ENCODE data around the gene DUOX1. TPM values are rescaled to one million over a fixed set of nuclear protein-coding genes. Genes with fewer than 3 reads are reported as not detected.

DUOX1 gene
- total RNA-seq, 1 donor from 2014 or later: 327 TPM

DNA sequence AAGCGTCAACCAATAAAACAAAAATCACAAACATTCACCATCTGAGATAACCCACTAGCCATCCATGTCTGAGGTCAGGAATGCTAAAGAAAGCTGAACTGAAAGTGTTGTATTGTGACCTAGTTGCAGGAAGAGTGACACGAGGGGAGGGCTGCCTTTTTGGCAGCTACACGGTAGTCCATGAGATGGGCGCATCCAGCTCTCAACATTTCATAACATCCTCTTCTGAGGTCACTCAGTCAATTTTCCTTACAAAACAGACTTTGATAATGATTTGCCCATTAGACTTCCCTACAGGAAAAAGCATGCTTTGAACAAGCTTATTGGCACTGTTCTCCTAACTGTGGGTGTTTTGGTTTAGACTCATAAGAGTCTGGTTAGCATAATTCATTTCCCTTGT is 73.4 kb downstream of the DUOX1 start:
- H3K9me3 ChIP-seq: no peaks in the 10 kb centered on the region
- H3K27me3 ChIP-seq: no peaks in the 10 kb centered on the region
- ATAC-seq (no peak), DNase-seq (no peak)
- peaks cover 9% of the 10 kb centered on the region for H3K4me1 ChIP-seq
- intact Hi-C loops (cut with DNase I): no loop called here
- H3K27ac ChIP-seq: peak overlapping the region; percentile 25
- no peak overlapping the region for H3K4me3 ChIP-seq
- no peaks in the 10 kb centered on the region for H3K36me3 ChIP-seq
- TF ChIP-seq, protein P1, sequence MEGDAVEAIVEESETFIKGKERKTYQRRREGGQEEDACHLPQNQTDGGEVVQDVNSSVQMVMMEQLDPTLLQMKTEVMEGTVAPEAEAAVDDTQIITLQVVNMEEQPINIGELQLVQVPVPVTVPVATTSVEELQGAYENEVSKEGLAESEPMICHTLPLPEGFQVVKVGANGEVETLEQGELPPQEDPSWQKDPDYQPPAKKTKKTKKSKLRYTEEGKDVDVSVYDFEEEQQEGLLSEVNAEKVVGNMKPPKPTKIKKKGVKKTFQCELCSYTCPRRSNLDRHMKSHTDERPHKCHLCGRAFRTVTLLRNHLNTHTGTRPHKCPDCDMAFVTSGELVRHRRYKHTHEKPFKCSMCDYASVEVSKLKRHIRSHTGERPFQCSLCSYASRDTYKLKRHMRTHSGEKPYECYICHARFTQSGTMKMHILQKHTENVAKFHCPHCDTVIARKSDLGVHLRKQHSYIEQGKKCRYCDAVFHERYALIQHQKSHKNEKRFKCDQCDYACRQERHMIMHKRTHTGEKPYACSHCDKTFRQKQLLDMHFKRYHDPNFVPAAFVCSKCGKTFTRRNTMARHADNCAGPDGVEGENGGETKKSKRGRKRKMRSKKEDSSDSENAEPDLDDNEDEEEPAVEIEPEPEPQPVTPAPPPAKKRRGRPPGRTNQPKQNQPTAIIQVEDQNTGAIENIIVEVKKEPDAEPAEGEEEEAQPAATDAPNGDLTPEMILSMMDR (IDR thresholded peaks at IDR 0.05): no peak

DNA sequence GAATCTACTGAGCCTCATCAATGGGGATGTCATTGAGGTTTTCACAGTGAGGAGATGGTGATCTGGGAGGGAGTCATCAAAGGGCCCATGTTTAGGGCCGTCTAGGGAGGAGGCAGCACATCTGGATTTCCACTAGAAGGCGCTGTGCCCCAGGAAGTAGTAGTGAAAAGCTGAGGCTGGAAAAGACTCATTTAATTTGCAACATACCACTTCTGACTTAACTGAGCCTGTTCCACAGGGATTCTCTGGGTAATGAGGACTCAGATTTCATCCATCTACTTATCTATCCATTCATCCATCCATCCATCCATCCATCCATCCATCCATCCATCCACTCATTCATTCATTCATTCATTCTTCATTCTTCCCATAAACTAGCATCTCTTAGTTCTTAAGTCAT is 75.4 kb downstream of the DUOX1 start:
- TF ChIP-seq, protein P1 (IDR thresholded peaks at IDR 0.05): peak; percentile 72
- no peak overlapping the region for H3K27ac ChIP-seq
- H3K4me1 ChIP-seq: peaks cover 9% of the 10 kb centered on the region
- H3K36me3 ChIP-seq: no peaks in the 10 kb centered on the region
- no peak overlapping the region for H3K4me3 ChIP-seq
- H3K27me3 ChIP-seq: no peaks in the 10 kb centered on the region
- H3K9me3 ChIP-seq: no peaks in the 10 kb centered on the region
- ATAC-seq (peak; percentile 59), DNase-seq (no peak)
- intact Hi-C loops (cut with DNase I): no loop called here

DNA sequence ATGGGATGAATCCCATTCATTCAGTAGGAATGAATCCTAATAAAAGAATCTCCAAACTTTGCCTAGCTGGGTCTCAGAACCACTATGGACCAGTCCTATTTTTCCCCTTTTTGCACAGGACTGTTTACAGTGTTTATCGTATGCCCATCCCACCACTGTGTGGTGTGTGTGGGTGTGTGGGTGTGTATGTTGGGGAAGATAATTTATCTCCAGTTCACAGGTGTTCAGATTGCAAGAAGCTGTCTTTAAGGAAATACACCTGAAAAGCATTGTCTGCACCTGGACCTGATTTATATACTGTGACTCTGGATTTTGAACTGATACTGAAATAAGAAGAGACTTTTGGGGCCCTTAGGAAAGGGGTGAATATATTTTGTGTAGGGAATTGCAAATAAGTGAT is 82.7 kb downstream of the DUOX1 start:
- ATAC-seq: no peak
- no peak for DNase-seq
- intact Hi-C loops (cut with DNase I): no loop called here
- Histone ChIP-seq H3K36me3 (no peaks in the 10 kb centered on the region), H3K27ac (no peak overlapping the region), H3K27me3 (no peaks in the 10 kb centered on the region), H3K9me3 (no peaks in the 10 kb centered on the region), H3K4me3 (no peak overlapping the region), H3K4me1 (no peaks in the 10 kb centered on the region)
- TF ChIP-seq, protein P1 (IDR thresholded peaks at IDR 0.05): no peak

Other genes with a start within 250 kb of the DUOX1 start
- gene TERB2, start 173.3 kb upstream of the DUOX1 start, total RNA-seq: not detected
- gene SORD, start 106.8 kb upstream of the DUOX1 start, total RNA-seq: 7.3 TPM
- 3.8 TPM for gene DUOX2, start 15.8 kb upstream of the DUOX1 start, total RNA-seq
- gene DUOXA2, start 15.7 kb upstream of the DUOX1 start, total RNA-seq: not detected
- 138 TPM for gene DUOXA1, start 115 bp upstream of the DUOX1 start, total RNA-seq
- gene SHF, start 58.0 kb downstream of the DUOX1 start, total RNA-seq: 7.1 TPM
- 0.35 TPM for gene SLC28A2, start 122.2 kb downstream of the DUOX1 start, total RNA-seq
- 7.2 TPM for gene GATM, start 248.6 kb downstream of the DUOX1 start, total RNA-seq